HG03432 (cell line): Measurements from ENCODE around the gene AUH.

Source experiments
- ATAC-seq: cut with Tn5 transposase; IDR thresholded peaks from one replicate; pipeline ENCODE4 v1.9.1; 2021; ENCODE audit warnings: mild to moderate bottlenecking, moderate library complexity; ENCODE audit not compliant: unreplicated experiment

Gene AUH

DNA sequence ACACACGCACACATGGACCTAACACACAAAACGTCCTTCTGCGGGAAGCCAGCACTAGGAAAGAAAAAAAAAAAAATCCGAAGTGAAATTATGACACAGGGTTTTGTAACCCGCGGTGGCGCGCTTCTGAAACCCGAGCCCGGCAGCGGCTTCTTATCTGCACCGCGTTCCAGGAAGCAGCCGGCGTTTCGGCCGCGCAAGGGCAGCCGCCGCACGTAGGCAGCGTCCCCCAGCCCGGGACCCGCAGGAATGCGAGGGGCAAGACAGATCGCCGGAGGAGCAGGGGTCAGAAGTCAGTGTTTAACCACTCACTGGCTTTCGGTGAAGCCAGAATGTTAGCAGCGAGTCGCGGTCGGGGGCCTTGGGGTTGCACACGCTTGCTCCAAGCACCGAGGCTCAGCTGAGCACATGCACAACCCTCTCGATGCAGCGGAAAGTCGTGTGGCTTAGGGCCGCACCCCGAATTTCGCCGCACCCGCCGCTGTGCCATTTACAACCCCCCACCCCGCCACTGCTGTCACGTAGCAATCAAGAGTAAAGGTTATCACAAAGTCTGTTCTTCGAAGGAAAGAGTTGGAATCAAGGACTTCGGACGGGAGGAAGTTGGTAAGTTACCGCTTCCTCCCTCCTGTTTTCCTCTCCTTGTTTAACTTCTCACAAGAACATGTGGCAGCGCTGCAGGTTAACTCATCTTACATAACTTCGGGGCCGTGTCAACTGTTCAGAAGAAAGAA is 167.9 kb downstream of the AUH start:
- peak; percentile 71 for ATAC-seq

DNA sequence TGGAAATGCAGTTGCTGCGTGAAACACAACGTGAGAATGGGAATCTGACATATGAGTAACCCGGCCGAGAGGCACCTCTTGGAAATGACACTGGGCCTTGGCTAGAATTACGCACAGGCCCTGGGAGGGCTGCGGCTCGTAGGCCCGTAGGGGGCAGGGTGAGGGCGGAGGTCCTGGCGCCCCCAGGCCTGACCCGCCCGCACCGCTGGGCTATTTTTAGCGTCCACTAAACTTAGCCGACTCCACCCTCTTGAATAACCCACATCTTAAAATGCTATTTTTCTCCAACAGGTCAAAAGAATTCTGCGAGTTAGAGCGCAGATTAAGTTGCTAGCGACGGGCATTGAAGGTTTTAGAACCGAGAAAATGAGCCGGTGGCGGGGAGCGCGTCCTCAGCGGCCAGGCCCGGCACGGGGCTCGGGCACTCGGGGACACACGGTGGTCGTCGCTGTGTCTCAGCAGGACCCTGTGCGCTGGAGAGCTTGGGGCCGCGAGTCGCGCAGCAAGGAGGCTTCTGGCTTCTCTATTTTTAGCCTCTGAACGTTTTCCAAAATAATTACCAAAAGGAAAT is 168.5 kb downstream of the AUH start:
- ATAC-seq, result peak; percentile 39

DNA sequence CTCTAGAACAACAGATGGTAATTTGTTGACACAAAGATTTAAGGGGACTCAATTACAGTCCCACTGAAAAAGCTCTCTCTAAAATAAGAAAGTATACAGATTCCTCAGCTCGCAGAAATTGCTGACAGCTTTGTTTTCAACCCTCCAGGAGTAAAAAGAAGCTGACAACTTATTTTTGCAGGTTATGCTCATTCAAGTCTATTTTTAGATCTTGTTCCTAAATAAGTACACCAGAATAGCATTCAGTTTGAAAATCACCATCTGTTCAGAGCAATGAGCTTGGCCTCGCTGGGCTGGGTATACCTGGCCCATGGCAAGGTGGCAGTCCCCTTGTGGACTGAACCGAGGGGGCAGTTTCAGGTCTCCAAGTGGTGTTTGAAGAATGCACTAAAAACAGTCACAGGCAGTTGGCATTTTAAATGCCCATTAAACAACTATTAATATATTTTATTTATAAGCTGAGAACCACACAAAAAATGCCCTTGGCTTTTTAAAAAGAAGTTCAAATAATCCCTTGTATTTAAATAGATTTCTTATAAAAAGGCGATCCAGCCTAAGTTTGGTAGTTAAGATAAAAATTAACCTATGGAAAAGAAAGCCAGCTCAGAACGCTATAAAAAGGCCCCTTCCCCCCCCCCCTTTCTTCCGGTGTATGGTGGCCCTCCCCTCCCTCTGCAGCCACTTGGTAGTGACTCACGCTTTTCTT is 169.2 kb downstream of the AUH start:
- peak; percentile 24 for ATAC-seq

DNA sequence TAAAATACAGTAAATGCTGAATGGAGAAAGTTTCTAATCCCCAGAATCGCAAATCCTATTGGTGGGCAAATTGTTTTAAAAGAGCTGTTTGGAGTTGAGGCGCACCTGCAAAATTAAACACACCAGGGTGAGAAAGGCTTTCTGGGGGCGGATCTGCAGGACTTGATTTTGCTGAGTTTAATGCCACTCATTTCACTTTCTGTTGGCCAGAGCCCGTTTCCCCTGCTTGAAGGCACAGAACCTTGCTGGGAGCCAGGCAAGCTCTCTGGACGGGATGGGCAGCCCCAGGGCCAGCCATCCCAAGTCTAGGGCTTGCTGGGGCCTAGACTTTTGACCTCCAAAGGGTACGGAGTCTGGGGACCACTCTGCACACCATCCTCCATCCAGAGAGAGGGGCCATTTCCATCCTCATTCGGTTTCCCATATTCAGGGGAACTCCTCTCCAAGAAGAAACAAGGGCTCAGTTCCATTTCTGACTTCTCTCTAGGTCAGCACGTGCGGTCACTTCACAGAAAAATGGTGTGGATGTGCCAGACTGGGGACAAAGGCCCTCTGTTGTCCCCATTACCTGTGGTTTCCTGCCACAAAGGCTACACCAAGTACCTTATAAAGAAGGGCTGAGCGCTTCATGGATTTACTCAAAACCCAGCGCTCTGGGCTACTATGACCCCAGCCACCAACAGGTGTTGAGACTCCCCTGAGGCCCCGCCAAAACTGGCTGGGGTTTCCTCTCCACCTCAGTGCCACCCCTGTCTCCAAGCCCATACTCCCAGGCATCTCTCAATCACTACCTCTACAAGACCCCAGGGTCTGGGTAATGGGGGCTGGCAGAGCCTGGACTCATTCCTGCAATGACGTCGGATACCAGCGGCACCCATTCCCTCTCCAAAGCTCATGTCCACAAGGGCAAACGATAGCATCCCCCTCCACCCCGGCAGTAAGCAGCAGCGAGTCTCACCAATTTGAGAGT is 170.0 kb downstream of the AUH start:
- ATAC-seq, result peak; percentile 31

DNA sequence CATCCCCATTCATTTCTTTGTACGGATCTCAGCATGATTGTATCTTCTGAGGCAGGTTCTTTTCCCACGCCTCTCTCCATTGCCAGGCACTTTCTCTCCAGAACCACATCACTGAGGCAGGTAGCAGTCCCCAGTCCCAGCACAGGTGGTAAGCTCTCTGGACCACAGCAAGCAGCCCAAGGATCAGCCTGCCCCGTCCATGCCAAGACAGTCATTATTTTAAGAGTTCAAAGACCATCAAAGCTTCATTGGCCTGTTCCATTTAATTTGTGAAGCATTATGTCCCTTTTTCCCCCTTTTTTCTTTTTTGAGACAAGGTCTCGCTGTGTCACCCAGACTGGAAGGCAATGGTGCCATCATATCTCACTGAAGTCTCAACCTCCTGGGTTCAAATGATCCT is 171.7 kb downstream of the AUH start:
- ATAC-seq, result no peak

DNA sequence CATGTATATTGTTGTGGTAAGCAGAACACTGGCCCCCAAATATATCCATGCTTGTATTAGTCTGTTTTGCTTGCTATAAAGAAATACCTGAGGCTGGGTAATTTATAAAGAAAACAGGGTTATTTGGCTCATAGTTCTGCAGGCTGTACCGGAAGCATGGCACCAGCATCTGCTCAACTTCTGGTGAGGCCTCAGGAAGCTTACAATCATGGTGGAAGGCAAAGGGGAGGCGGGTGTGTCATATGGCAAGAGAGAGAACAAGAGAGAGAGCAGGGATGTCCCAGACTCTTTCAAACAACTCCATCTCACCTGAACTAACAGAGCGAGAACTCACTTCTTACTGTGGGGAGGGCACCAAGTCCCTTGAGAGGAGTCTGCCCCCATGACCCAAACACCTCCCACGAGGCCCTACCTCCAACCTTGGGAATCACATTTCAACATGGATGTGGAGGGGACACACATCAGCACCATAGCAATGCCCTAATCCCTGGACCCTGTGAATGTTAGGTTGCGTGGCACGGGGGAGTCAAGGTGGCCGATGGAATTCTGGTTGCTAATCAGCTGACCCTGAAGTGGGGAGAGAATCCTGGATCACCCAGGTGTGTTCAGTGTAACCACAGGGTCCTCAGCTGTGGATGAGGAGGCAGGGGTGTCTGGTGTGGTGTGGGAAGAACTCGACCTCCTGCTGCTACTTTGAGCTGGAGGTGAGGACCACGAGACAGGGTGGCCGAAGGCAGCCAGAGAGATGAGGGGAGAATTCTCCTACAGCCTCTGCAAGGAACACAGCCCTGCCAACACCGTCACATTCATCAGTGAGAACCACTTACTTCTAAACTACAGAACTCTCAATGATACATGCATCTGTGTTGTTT is 172.8 kb downstream of the AUH start:
- no peak for ATAC-seq

DNA sequence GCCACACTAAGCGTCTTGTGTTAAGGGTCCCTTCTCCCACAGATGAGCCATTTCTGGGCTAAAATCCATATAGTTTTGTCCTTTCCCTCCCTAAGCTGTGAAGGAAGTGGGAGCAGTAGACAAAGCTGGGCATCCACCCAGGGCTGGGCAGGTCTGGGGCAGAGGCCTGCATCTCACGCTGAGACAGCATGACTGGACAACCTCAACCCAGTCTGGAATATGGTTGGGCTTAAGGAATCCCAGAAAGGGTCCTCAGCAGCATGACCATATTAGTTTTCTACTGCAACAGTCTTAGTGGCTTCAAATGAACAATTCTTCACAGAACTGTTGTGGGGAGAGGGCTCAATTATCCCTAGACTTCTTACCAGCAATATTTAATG is 173.8 kb downstream of the AUH start:
- ATAC-seq, result no peak

DNA sequence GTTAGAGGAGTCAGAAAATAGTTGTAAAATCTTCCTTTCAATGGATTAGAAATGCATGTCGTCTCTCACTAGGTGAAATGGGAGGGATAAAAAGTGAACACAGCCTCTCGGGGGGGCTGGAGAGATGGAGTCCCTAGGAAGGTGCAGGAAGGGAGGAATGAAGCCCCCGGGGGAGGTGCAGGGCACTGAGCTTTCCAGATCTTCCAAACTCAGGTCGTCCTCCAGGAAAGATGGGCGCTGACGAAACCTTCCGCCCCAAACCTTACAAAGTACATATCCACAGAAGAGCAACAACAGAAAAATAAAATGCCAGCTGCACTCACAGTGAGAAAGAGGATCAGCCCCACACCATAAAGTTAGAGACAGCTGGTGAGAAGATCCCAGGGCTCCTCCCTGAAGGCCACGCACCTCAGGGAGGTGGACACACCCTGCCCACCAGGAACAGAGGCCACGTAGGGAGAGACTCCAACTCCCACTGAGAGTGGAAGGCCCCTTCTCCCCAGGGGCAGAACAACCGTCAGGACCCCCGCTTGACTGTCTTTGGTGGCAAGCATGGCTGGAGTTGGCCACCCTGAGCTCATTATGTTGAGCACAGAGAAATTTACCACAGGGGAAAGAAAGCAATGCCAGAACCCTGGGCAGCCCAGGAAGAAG is 174.3 kb downstream of the AUH start:
- ATAC-seq, result no peak

DNA sequence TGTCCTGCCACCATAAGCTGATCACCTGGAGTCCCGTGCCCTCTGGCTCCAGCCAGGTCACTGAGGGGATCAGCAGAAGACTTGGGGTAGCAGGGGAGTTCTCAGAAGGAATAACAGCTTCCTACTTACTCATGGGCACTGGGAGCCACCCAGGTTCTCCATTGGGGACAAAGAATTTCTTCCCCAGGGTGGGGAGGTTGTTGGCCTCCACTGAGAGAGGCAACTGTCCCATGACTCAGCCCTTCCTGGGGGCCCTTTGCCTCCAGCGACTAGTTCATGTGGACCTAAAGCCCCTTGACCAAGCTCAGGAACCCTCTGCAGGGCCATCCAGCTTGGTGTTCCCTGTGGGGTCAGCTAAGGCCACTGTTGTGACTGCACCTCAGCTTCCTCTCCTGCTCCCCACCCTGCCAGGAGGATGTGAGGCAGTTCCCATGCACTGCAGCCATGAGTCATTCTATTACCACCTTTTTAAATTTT is 175.0 kb downstream of the AUH start:
- ATAC-seq, result no peak

DNA sequence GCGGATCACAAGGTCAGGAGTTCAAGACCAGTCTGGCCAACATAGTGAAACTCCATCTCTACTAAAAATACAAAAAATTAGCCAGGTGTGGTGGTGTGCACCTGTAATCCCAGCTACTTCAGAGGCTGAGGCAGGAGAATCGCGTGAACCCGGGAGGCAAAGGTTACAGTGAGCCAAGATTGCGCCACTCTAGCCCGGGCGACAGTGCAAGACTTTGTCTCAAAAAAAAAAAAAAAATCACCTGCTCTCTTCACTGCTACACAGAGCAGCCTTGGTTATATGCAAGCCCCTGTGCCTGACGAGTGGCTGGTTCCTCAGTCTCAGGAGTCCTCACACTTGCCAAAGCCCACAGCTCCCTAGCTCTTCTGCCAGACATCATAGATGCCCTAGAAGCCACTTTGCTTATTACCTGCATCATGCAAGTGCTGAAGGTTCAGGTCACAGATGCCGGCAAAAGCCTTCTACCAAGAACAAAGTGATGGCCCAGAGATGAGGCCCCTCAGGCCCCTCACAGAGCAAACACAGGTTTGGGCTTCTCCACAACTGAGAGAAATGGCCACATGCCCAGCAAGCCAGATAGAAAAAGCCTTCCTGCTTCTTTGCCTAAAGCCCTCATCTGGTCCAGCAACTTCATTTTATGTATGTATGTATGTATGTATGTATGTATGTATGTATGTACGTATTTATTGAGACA is 176.4 kb downstream of the AUH start:
- ATAC-seq, result no peak

DNA sequence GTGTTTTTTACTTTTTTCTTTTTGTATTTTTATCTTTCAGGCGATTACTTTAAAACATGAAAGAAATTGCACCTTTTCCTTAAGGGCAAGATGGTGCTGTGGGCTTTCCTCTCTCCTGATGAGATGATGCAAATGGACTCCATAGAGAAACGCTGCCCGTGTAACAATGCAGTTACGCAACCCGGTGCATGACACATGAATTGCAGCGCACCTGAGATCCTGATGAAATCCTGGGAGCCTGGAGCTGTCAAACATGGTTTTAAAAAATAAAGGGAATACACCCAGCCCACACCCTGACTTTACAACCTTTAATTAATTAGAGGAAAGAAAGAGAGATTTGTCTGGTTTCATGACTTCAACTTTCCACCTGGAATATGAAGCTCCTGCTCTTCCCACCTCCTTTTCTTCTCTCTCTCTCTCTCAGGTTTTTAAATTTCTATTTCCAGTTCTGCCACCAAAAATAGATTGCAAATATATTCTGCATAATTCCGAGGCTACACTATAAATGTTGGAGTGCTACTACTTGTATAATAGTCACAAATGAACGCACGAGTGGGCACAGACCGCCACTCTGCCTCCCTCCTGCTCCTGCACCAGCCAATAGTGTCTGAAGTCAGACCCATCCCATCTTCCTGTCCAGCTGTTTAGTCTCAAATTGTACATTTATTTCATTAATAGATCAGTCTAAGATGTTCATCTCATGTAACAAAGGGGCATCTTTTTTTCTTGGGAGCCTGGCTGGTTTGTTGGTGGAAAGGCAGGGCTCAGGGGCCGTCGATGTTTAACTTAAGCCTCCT is 179.1 kb downstream of the AUH start:
- ATAC-seq, result no peak

DNA sequence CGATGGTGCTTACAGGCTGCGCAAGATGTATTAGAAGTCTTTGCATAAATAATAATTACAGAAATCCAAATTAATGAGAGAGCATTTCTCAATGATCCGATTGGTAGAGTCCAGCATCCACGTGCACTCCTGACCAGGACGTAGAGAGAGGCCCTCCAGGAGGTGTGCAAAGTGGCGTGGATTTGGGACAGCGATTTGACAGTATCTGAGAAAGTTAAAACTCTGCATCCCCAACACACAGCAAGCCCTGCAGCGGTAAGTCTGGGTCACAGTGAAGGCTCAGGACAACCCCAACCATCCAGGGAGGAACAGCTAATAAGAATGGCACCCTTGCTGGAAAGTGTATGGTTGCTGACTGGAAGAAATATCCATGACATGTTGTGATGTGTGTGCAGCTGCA is 180.2 kb downstream of the AUH start:
- no peak for ATAC-seq

DNA sequence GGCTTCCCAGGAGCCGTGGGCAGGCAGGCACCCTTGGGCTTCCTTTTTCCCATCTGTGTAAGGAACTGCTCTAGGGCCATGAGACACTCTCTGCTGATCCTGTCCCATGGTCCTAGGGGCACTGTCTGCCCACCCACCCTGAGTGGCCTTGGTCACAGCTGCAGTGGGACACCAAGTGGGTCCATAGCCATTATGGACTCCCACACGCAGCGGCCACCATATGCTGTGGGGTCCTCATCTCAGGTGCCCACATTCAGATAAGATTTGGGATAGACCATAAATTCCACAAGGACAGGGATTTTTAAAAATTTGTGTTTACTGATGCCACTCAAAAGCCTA is 180.8 kb downstream of the AUH start:
- ATAC-seq, result no peak

DNA sequence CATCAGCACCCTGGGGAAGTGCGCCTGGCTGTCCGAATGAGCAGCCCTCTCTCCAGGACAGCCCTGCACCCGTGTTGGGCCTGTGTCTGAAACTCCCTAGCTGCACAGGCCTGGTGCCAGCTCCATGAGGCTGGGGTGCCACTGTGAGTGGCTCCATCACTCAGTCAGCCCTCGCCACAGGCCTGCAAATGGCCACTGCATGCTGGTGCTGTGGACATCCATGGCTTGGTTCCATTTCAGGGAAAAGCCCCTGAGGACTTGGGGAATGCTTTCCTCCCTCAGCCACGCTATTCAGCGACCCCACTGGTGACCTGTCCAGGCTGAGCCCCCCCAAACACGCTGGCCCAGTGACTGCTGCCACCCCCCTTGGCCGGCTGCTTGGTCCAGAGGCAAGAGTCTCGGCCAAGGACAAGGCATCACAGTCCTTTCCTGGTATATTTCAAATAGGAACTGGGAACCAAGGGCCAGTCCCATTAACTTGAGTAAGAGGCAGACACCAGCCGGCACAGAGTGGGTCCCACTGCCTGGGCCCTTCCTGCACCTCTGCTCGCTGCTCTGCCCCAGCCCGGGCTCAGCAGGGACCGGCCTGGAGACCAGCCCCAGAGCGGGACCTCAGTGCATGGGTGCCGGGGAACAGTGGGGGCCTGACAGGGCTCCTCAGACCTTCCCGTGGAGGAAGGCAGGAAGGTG is 181.3 kb downstream of the AUH start:
- no peak for ATAC-seq

DNA sequence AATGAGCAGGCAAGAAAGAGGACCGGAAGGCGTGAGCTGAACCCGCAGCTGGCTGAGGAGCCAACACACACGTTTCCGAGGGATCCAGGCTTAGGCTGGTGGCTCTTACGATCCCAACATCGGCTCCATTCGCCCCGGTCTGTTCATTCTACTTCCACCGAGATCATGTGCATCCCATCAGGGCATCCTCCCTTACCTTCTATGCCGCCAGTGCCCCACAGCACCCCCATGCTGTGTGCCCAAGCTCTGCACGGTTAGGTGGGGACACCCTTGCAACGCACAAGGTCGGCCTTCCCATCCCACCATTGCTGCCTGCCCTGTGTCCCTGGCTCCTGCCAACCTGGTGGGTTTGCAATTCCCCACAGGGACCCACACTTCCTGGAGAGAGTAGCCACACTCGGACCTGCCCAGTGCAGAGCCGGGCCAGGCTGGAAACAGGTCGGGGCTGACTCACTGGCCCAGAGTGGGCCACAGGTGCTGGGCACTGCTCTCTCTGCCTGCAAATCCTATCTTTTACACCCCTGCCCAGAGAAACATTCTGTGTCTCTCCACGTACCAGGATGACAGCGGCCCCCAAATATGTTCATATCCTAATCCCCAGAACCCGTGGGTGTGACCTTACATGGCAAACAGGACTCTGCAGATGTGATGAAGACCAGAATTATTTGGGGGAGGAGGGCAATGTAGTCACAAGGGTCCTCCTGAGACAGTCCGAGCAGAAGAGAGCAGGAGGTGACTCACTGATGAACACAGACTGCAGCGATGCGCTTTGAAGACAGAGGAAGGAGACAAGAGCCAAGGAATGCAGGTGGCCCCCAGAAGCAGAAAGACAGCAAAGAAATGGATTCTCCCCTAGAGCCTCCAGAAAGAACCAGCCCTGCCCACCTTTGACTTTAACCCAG is 182.2 kb downstream of the AUH start:
- ATAC-seq, result no peak
